GM19395 (cell line): Measurements from ENCODE around the gene ICAM3.

ENCODE experiments used
- ATAC-seq: cut with Tn5 transposase; IDR thresholded peaks from one replicate; pipeline ENCODE4 v1.9.1; 2021; ENCODE audit warnings: mild to moderate bottlenecking, moderate library complexity; ENCODE audit not compliant: unreplicated experiment

The ICAM3 gene

DNA sequence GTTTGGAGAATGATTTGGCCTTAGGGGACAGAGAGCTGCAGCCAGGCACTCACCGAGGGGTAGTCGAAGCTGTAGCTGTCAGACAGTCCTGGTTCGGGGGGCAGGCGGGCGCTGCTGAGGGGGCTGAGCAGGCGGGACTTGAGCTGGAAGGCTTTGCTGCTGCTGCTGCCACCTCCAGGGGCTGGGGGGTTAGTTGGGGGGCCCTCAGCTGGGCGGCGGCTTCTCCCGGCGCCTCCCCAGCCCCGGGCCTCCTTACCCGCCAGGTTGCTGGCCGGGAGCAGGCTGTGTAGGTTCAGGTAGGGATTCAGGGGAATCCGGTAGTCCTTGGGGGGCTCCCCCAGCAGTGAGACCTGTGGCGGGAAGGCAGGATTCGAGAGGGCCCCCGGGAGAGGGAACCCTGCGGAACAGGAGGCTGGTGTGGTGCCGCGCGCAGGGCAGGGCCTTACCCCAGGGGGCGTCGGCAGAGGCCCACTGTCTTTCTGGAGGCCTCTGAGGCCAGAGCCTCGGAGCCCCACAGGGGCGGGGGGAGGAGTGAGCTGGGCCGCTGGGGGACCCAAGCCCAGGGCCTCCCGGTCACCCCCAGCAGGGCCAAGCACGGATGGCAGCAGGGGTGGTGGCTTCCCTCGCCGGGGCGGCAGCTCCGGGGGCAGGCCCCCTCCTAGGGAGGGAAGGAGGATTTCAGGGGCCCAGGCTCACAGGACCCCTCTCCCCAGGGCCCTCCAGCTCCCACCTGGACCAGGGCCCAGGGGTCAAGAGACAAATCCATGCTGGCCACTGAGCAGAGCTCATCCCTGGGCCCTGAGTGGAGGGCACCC, 18.6 kb downstream of the ICAM3 start:
- ATAC-seq: no peak

DNA sequence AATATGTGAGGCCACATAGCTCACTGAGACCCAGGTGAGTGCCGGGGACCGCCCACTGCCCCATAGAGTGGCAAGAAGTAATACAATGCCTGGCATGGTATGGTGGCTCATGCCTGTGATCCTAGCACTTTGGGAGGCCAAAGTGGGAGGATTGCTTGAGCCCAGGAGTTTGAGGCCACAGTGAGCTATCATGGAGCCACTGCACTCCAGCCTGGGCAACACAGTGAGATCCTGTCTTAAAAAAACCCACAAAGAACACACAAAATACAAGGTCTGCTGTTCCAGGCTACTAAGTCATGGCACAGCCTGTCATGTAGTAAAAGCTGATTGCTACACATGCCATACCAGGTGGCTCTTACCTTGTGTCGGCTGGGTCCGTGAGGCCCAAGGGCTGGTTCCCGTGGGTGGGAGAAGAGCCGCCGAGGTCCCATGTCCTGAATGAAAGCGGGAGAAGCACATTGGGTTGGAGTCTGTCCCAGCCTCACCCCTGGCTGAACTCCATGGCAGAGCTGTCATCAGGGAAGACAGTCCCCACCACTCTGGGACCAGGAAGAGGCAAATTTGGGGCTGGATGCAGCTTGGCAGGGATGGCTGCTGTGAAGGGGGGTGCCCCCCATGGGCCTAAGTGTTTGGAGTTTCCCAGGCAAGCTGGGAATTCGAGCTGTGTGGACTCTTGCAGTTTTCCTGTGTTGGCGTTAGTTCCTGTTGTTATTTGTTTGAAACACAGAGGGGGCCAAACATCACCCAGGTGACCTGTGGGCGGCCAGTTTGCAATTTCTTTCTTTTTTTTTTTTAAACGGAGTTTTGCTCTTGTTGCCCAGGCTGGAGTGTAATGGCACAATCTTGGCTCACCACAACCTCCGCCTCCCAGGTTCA, 20.4 kb downstream of the ICAM3 start:
- no peak for ATAC-seq

DNA sequence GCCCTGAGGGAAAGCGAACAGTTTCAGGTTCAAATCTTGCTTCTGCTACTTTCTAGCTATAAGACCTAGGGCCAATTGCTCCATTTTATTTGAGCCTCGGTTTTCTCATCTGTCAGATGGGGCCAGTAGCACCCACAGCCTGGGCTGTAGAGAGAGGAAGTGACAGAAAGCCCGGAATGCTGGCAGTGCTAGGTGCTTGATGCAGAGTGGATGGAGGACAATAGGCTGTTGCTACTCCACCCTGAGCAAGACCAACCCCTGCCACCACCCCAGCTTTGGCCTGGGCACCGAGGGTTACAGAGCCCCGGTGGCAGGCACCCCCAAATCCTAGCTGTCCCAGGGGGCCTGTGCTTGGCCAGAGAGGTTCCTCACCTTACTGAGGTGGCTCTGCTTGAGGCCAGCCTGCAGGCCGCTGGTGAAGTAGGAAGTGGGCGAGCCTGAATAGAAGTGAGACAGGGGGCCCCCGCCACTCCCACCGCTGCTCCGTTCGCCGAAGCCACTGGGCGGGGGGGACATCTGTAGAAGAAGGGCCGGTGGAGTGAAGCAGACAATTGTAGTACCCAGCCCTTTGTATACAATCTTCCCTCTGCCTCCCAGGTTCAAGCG, 21.5 kb downstream of the ICAM3 start:
- ATAC-seq: no peak

DNA sequence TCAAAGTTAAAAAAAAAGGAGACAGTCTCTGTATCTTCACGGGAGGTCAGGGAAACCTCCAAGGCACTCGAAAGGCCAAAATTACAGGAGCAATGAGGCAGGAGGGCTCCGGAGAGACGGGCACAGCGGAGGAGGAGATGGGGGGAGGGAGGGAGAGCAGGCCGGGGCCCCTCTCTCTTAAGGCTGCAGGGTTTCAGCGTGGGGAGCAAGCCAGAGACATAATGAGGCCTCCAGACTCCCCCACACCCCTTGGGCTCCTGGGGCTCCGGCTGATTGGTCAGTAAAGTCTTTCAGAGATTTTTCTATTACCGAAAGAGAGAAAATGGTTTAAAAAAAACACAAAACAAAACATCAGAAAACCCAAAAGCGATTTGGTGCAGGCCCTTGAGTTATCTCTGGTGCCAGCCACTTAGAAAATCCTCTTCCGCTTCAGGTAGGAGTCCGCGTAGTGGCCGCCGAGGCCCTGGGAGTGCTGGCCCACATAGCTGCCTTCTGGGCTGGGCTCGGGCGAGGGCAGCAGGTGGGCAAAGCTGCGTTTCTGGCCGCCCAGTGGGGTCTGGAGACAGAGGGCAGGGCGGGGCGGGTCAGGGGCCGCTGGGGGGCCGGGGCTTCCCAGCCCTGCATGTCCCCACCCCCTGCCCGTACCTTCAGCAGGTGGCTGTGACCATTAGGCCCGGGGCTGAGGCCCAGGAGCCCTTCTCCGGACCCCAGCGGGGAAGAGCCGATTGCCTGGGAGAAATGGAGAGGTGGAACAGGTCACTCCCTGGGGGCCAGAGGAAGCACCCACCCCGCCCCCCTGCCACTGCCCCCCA, 22.2 kb downstream of the ICAM3 start:
- ATAC-seq: no peak

DNA sequence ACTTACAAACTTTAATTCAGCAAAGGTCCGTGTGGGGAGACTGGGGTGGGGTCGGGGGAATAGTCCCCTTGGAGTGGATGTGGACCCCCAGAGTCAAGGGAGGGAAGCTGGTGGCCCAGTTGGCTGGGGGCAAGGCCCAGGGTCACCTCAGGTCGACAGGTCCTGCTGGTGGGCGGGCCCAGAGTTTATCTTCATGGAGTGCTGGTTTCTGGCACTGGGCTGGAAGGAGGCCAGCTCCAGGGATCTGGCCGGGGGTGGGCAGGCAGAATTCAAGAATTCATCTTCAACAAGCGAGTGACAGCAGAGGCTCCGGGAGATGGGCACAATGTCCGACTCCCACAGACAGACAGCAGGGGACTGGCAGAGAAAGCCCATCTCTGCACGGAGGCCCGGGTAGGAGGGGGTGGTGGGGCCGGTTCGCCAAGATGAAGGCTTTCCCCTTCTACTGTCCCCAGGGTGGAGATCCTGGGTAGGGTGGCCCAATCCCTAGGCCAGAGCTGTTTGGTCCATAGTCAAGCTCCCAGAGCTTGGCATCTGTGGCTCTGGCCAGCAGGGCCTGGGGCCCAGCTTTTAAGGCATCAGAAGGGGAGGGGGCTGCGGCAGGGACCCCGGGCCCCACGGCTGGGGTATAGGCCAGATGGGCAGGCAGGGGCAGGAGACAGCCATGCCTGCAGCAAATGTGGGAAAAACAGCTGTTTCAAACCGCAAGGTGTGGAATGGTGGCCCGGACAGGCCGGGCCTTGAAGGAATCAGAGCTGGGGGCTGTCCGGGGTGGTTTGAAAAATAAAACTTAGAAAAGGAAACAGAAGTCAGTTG, 23.0 kb downstream of the ICAM3 start:
- ATAC-seq: peak; percentile 14

DNA sequence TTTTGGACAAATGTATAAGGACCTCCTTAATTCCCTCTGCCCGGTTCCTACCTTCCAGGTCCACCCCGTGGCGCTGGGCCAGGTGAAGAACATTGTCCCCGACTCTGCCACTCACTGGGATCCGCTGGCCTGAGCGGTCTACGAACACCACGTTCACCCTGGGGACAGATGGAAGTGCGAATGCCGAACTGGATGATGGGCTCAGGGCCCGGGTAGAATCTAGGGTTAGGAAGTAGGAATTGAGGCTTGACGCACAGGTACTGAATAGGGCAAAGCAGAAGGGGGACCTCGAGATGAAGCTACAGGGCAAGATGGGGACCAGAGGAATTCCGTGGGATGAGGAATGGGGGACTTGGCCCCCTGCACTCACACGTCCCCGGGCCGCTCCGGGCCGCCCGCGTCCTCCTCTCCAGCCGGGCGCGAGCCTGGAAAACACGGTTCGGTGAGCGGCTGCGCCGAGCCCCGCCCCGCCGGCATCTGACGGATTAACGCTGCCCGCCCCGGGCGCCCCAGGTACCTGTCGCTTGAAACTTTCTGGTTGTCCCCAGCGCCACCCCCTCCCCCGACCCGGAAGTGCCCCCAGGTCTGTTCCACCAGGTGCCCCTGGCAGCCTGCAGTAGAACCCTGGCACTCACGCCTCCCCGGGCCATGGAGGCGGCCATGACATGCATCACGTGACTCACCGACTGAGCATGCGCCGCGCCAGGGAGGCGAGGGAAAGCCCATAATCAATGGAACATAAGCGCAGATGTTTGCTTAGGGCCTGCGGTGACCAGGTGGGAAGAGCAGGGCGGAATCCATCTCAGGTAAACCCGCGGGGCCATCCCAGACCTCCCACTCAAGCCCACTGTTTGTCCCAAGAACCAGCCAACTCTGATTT, 23.8 kb downstream of the ICAM3 start, which contains the start of gene FDX2:
FDX2 (minus strand) TSS at position 681 of the 880 bp plus-strand sequence; CDS start at position 662, 19 bp downstream.
- ATAC-seq: peak; percentile 69

DNA sequence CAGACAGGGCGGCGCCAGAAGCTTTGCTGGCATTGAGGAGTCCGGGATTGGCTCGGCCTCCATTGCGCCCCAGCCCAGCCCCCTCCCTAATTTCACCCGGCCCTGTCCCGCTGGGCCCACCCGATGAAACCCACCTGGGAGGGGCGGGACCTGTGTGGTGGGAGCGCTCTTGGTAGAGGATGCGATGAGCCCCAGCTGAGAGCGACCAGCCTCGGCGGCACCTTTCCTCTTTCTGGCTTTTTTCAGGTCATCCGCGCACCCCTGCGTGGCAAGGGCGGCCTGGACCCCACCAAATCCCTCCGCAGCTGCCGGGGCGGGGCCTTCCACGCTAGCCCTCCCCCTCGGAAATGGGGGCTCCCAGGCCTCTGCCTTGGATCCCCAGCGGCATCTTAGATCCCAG, 30.0 kb downstream of the ICAM3 start, which contains the start of gene ZGLP1:
ZGLP1 (minus strand) TSS at position 393 of the 400 bp plus-strand sequence.
- no peak for ATAC-seq

DNA sequence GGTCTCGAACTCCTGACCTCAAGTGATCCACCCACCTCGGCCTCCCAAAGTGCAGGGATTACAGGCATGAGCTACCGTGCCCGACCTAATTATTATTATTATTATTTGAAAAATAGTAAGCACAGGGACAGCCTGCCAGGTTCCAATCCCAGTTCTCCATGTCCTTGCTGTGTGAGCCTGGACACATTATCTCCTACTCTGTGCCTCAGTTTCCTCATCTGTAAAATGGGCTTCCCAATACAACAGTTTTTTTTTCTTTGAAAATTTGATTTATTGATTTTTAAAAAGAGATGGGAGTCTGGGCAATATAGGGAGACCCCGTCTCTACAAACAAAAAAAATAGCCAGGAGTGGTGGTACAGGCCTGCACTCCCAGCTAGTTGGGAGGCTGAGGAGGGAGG, 33.1 kb downstream of the ICAM3 start:
- ATAC-seq: no peak

DNA sequence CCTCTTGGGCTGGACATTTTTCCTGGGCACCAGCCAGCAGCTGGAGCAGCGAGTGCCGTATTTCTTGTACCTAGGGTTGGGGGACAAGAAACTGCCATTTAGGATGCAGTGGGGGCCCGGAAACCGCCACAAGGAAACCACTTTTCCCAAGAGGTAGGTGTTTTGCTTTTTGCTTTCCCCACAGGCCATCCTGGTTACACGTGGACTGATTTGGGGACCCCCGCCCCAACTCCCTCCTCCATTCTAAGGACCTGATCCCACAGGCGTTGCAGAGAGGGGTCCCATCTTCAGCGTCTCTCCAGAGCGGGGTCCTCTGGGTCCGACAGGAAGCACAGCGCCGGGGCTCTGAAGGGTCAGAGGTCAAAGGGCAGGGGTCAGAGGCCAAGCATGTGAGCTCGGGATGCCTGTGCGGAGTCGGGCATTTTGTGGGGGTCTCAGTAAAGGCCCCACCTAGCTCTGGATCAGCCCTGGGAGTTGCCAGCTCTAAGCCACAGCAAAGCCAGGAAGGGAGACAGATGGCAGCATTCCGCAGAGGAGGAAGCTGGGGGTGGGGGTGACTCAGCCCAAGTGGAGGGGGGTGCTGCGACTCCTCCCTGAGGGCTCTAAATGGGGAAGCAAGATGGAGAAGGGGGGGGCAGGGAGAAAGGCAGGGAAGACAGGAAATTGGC, 34.2 kb downstream of the ICAM3 start:
- no peak for ATAC-seq

DNA sequence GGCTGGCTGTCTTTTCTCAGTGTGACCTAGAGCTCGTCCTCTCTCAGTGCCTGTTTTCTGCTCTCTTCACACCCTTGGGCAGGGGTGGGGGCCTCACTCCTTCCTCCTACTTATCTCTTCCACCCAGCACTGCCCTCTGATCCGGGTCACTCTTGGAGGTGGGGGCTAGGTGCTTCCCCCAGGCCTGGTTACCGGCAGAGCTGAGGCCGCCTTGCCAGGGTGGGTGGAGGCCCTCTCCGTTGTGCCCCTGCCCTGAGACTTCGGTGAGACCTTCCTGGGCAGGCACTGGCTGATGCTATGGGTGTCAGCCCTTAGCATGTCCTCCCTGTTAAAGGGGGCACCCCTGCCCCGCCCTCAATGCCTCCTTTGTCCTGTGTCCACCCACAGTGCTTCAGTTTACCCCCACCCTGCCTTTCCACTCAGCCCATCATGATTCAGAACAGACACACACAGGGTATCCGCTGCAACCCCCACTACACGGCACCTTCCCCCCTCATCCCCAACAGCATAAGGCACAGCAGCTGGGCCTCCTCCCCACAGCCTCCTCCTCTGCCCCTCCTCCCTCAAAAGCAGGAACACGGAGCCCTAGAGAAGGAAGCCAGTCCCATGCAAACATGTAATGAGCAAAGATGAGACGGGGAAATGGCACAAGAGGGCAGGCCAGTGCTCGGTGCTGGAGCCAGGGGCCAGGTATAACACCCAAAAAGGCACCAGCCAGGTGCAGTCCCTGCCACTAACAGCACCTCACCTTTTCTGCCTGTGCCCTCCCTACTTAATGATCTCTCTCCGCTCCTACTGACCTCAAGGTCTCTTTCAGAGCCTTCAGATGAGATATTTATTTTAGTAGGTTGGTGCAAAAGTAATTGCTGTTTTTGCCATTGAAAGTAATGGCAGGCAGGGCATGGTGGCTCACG, 39.6 kb downstream of the ICAM3 start:
- no peak for ATAC-seq

DNA sequence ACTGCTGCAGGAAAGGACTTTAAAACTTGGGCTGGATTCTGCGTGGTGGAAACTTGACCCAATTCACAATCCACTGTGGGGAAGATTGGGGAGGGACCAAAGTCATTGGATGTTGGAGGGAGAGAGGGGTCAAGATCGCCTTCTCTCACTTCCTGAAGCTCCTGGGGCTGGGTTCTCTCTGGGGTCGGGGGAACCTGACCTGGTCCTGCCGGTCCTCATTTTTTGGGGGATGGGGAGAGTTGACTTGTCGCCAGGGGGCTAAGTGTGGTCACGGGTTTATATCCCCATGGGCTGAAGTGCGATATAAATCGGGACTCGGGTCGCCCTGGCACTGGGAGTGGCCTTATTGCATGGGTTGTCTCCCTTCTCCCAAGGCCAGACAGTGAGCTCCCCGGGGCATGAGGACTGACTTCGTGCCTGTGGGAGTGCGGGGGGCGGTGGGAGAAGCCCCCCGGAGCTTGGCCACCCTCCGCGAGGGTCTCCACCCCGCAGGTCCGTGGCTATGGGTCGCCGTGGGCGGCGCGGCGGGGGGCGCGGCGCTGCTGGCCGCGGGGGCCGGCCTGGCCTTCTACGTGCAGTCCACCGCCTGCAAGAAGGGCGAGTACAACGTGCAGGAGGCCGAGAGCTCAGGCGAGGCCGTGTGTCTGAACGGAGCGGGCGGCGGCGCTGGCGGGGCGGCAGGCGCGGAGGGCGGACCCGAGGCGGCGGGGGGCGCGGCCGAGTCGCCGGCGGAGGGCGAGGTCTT, 43.4 kb downstream of the ICAM3 start:
- ATAC-seq: no peak

DNA sequence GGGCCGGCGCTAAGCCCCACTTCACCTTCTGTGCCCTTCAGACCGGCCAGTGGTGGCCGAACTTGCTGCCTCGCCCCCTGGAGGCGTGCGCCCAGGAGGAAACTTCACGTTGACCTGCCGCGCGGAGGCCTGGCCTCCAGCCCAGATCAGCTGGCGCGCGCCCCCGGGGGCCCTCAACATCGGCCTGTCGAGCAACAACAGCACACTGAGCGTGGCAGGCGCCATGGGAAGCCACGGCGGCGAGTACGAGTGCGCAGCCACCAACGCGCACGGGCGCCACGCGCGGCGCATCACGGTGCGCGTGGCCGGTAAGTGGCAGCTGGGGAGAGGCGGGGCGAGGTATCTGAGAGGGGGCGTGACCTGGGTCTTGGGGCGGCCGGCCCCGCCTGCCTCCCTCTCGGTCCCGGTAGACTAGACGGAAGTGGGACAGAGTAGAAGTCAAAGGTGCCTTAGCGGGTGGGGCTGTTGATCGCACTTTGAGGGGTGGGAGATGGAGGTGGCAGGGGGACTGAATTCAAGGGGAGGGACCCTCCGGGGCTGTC, 44.0 kb downstream of the ICAM3 start:
- no peak for ATAC-seq

DNA sequence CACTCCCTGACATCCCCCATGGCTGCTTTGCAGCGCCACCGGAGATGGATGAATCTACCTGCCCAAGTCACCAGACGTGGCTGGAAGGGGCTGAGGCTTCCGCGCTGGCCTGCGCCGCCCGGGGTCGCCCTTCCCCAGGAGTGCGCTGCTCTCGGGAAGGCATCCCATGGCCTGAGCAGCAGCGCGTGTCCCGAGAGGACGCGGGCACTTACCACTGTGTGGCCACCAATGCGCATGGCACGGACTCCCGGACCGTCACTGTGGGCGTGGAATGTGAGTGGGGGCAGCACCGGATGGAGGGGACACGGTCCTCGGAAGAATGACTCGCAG, 45.1 kb downstream of the ICAM3 start:
- no peak for ATAC-seq

DNA sequence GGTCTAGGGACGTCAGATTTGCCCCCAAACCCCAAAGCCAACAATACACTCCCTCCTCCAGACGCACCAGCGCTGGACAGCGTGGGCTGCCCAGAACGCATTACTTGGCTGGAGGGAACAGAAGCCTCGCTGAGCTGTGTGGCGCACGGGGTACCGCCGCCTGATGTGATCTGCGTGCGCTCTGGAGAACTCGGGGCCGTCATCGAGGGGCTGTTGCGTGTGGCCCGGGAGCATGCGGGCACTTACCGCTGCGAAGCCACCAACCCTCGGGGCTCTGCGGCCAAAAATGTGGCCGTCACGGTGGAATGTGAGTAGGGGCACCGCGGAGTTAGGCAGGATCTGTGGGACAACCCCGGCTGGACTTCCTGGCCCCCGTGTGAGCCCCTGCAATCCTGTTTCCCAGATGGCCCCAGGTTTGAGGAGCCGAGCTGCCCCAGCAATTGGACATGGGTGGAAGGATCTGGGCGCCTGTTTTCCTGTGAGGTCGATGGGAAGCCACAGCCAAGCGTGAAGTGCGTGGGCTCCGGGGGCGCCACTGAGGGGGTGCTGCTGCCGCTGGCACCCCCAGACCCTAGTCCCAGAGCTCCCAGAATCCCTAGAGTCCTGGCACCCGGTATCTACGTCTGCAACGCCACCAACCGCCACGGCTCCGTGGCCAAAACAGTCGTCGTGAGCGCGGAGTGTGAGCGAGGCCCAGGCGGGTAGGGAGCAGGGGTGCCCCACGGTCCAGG, 45.6 kb downstream of the ICAM3 start:
- ATAC-seq: no peak

DNA sequence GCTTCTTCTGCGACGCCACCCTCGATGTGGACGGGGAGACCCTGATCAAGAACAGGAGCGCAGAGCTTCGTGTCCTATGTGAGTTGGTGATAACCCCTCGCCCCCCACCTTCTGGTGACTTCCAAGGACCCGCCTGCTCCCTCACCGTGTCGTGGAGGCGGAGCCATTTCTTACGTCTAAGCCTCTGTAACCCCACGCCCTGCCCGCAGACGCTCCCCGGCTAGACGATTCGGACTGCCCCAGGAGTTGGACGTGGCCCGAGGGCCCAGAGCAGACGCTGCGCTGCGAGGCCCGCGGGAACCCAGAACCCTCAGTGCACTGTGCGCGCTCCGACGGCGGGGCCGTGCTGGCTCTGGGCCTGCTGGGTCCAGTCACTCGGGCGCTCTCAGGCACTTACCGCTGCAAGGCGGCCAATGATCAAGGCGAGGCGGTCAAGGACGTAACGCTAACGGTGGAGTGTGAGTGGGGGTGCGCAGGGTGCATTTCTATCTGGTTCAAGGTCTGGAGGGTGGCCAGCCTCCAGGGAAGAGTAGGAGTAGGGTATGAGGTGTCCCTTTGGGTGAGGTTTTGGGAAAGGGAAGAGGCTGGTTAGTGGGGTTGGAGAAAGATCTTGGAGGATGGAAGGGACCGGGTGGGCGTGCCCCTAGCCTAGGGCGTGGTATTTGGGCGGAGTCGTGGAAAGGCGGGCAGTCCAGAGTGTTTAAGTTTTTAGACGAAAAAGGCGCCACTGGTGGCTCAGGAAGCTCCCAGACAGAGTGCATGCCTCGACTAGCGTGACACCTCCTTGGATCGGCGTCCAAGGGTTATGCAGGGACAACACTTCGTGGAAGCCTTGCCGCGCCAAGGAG, 46.4 kb downstream of the ICAM3 start:
- no peak for ATAC-seq
